Measurements from ENCODE around the gene CUL7. TPM values are rescaled to one million over a fixed set of nuclear protein-coding genes. Genes with fewer than 3 reads are reported as not detected.

Gene CUL7
- total and polyA plus RNA-seq, 2 of the 8 experiments (the other 6 are each of a cell fraction or from before 2014, with no cell fraction given), result 10.8 to 15.0 TPM

GRCh38 chr6:43040542-43041257, 13.0 kb downstream of the CUL7 start (continued):
- no peak for TF ChIP-seq CHD7 (IDR thresholded peaks at IDR 0.05; ENCODE audit: insufficient replicate concordance, low read length)
- TF ChIP-seq KDM1A (IDR thresholded peaks at IDR 0.05; ENCODE audit: borderline replicate concordance, low read length), result no peak
- no peak for TF ChIP-seq RBBP5 (IDR thresholded peaks at IDR 0.05; ENCODE audit: borderline replicate concordance, low read depth, low read length)
- TF ChIP-seq RNF2 (IDR thresholded peaks at IDR 0.05; ENCODE audit: borderline replicate concordance, low read depth, low read length, missing control alignments, poor library complexity, severe bottlenecking), result no peak
- TF ChIP-seq BCL11A (IDR thresholded peaks at IDR 0.05; ENCODE audit: low read depth in 2 of 2, low read length in 2 of 2), result no peak
- no peak for TF ChIP-seq CREB1 (IDR thresholded peaks at IDR 0.05)
